Measurements from ENCODE around the gene PARVB. TPM values are rescaled to one million over a fixed set of nuclear protein-coding genes. Genes with fewer than 3 reads are reported as not detected.

Gene PARVB
- total RNA-seq, 4 donors from 2014 or later: 10.5 to 25.1 (median 14.6) TPM

DNA sequence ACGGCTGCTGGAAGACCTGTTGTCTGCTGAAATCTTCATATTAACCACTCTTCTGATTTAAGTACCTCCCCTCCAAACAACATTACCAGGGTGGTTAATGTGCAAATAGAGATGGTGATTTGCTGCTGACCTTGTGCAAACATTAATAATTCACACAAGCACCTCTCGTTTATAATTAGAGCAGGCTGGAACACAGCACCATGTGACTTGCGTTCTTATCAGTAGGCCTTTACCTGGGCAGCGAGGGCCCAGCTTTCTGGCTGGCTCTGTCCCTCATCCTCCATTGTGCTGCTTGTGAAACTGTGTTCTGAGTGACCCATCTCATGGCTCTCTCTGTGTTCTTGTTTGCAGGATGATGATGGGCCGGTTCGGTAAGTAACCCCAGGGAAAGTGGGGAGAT lies 115.7 kb downstream of the PARVB start:
- no peak for DNase-seq (ENCODE audit: low spot score in 2 of 2)
- no peak for TF ChIP-seq POLR2A (IDR thresholded peaks at IDR 0.05)
- TF ChIP-seq, protein P1, sequence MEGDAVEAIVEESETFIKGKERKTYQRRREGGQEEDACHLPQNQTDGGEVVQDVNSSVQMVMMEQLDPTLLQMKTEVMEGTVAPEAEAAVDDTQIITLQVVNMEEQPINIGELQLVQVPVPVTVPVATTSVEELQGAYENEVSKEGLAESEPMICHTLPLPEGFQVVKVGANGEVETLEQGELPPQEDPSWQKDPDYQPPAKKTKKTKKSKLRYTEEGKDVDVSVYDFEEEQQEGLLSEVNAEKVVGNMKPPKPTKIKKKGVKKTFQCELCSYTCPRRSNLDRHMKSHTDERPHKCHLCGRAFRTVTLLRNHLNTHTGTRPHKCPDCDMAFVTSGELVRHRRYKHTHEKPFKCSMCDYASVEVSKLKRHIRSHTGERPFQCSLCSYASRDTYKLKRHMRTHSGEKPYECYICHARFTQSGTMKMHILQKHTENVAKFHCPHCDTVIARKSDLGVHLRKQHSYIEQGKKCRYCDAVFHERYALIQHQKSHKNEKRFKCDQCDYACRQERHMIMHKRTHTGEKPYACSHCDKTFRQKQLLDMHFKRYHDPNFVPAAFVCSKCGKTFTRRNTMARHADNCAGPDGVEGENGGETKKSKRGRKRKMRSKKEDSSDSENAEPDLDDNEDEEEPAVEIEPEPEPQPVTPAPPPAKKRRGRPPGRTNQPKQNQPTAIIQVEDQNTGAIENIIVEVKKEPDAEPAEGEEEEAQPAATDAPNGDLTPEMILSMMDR (IDR thresholded peaks at IDR 0.05): no peak
- 93 to 99% methylated on average over 6 of the region's 6 CpGs for WGBS, 2 donors
- intact Hi-C loops (cut with DNase I; ENCODE audit: low total_unique reads): no loop called here
- no peak overlapping the region for H3K4me3 ChIP-seq (ENCODE audit: low read depth, poor library complexity, severe bottlenecking)

DNA sequence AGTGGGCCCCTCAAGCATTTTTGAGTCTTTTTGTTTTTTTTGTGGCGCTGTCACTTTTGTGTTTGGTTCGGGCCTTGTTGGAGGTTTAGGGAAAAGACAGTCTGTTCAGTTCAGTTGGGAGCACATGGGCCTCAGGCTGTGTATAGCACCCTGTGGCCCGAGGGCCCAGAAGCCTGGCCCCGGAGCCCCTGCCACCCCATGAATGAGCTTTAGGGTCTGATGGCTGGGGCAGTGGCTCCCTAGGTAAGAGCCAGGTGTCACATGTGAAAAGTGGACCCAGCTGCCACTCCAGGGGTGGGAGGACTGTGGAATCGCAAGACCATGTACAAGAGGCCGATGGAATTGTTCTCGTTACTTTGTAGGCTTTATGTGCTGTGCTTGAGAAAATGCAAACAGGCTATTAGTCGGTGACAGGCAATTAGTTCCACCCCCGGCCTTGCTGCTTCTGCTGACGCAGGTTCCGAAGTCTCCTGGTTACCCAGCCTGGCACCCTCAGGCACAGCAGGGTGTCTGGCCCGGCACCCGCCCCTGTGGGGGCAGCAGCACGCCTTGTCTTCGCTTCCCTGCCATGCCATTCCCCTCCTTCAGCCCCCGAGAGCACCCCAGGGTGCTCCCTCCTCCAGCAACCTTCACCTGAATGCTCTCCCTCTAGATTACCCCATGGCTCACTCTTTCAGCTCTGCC lies 118.5 kb downstream of the PARVB start:
- TF ChIP-seq, protein P1 (IDR thresholded peaks at IDR 0.05): no peak
- no peak for TF ChIP-seq POLR2A (IDR thresholded peaks at IDR 0.05)
- WGBS, 2 donors: 79 to 86% methylated on average over 16 of the region's 16 CpGs
- no peak for DNase-seq (ENCODE audit: low spot score in 2 of 2)
- no peak overlapping the region for H3K4me3 ChIP-seq (ENCODE audit: low read depth, poor library complexity, severe bottlenecking)
- intact Hi-C loops (cut with DNase I; ENCODE audit: low total_unique reads): no loop called here

DNA sequence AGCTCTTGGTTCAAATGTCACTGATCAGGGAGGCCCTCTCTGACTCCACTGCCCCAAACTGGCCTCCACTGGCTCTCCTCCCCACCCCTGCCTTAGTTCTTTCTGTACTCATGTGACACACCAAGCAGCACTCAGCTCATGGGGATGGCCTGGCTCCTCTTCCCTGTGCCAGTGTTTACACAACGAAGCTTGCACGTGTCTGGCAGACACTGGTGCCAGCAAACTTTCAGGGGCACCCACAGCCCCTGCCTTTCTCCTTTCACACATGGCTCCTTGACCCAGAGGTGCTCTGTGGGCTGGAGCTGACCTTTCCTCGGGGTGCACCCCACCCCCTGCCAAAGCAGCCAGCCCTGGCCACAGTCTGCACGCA lies 119.0 kb downstream of the PARVB start:
- no peak for DNase-seq (ENCODE audit: low spot score in 2 of 2)
- WGBS, 2 donors: 70 to 77% methylated on average over 4 of the region's 4 CpGs
- TF ChIP-seq, protein P1 (IDR thresholded peaks at IDR 0.05): no peak
- TF ChIP-seq POLR2A (IDR thresholded peaks at IDR 0.05): no peak
- H3K4me3 ChIP-seq (ENCODE audit: low read depth, poor library complexity, severe bottlenecking): no peak overlapping the region
- intact Hi-C loops (cut with DNase I; ENCODE audit: low total_unique reads): no loop called here

DNA sequence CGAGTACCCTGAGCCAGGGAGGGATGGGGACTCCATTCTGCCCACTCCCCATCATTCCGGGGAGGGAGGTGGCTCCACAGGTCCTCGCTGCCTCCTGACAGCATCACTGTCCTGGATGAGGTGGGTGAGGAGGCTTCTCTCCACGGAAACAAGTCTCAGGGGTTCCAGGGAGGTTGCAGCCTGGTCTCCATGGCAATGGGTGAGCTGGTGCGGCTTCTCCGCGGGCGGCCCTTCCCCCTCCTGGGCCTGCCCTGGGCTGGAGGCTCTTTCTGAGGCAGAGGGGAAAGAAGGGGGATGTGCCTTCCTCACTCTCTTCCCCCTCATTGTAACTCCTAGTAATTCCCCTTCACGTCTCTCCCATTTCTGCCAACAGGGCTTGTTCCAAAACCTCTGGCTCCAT lies 119.5 kb downstream of the PARVB start:
- no peak overlapping the region for H3K4me3 ChIP-seq (ENCODE audit: low read depth, poor library complexity, severe bottlenecking)
- no peak for TF ChIP-seq POLR2A (IDR thresholded peaks at IDR 0.05)
- TF ChIP-seq, protein P1 (IDR thresholded peaks at IDR 0.05): no peak
- no peak for DNase-seq (ENCODE audit: low spot score in 2 of 2)
- intact Hi-C loops (cut with DNase I; ENCODE audit: low total_unique reads): no loop called here
- 53 to 69% methylated on average over 7 to 9 of the region's 9 CpGs for WGBS, 2 donors

DNA sequence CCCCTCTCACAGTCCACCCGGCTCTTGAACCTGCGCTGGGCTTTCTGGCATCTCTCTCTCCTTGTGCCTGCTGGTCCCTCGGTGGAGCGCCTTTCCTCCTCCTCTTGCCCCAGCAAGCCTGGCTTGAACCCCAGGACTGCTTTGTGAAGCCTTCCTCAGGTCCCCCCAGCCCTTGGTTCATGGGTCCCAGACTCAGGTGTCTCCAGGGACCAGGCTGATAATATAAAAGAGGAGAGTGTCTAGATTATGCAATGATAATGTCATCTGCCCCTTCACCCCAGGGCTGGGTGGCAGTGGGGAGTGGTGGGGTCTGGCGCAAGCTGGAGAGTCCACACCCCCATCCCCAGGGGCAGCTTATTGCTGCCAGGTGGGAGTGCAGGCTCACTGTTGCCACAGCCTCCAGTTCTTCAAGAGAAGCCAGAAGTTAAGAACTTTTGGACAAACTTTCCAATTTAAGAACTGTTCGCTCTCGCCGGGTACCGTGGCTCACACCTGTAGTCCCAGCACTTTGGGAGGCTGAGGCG lies 120.0 kb downstream of the PARVB start:
- intact Hi-C loops (cut with DNase I; ENCODE audit: low total_unique reads): no loop called here
- DNase-seq (ENCODE audit: low spot score in 2 of 2): no peak
- TF ChIP-seq, protein P1 (IDR thresholded peaks at IDR 0.05): no peak
- no peak for TF ChIP-seq POLR2A (IDR thresholded peaks at IDR 0.05)
- no peak overlapping the region for H3K4me3 ChIP-seq (ENCODE audit: low read depth, poor library complexity, severe bottlenecking)
- 80 to 84% methylated on average over 10 of the region's 10 CpGs for WGBS, 2 donors

DNA sequence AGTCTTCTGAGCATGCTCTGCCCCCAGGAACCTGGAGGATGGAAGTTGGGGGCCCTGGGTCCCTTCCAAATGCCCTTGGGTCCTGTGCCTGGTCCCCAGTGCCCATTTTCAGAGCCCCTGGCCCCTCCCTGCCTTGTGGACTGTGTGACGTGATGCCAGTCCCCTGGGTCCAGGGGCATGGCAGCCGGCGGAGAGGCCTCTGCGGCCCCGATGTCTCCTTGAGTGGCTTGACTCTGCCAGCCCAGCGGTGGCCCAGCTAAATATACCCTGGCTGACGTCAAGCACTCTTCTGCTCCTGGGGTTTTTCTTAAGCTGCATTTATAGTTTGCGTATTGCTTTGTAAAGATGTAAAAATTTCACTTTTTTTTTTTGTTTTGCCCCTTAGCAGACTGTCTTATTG lies 121.4 kb downstream of the PARVB start:
- no peak overlapping the region for H3K4me3 ChIP-seq (ENCODE audit: low read depth, poor library complexity, severe bottlenecking)
- 72 to 88% methylated on average over 8 of the region's 8 CpGs for WGBS, 2 donors
- intact Hi-C loops (cut with DNase I; ENCODE audit: low total_unique reads): no loop called here
- no peak for DNase-seq (ENCODE audit: low spot score in 2 of 2)
- no peak for TF ChIP-seq POLR2A (IDR thresholded peaks at IDR 0.05)
- TF ChIP-seq, protein P1 (IDR thresholded peaks at IDR 0.05): no peak
